WTC11 (cell line): ENCODE measurements around the gene ARMC6. TPM values are rescaled to one million over a fixed set of nuclear protein-coding genes. Genes with fewer than 3 reads are reported as not detected.
A peak's percentile ranks its signal among the peaks of the same experiment; 100 is the strongest.

ENCODE experiments used
- ATAC-seq: fragments of 200-7000 bp; cut with Tn5 transposase; 2 replicates; pipeline ENCODE4 v1.10.0; 2021; ENCODE audit warnings: mild to moderate bottlenecking, moderate library complexity
- CTCF ChIA-PET: fragments of 300-600 bp; sonication (Branson Sonifier 250); formaldehyde crosslinking; loops from one replicate; lab custom pipeline; 2021; ENCODE audit warnings: antibody characterized with exemption; lab: Charles Lee
- POLR2A ChIA-PET: fragments of 350-600 bp; sonication (Branson Sonifier 250); formaldehyde crosslinking; loops from one replicate; lab custom pipeline; 2021; ENCODE audit warnings: antibody characterized with exemption; lab: Charles Lee
- DNase-seq: peaks from one replicate; pipeline ENCODE4 v3.0.0; 2021; ENCODE audit warnings: low spot score
- H3K27ac Mint-ChIP-seq: 2 replicates; pipeline ENCODE4 v1.8.0; 2021; ENCODE audit warnings: mixed read lengths
- H3K27me3 Mint-ChIP-seq: 2 replicates; pipeline ENCODE4 v1.8.0; 2021; ENCODE audit warnings: low read depth, mild to moderate bottlenecking, moderate library complexity, mixed read lengths
- H3K36me3 Mint-ChIP-seq: 2 replicates; pipeline ENCODE4 v1.8.0; 2021; ENCODE audit warnings: mixed read lengths
- H3K4me1 Mint-ChIP-seq: 2 replicates; pipeline ENCODE4 v1.8.0; 2022; ENCODE audit warnings: mixed read lengths
- H3K4me3 Mint-ChIP-seq: 2 replicates; pipeline ENCODE4 v1.8.0; 2021; ENCODE audit warnings: mild to moderate bottlenecking, moderate library complexity, mixed read lengths
- H3K9me3 Mint-ChIP-seq: 2 replicates; pipeline ENCODE4 v1.8.0; 2021; ENCODE audit warnings: mixed read lengths
- ARID4B ChIP-seq: sonication (generic); formaldehyde crosslinking; IDR thresholded peaks from 2 replicates; pipeline ENCODE4 v1.8.0; 2023; ENCODE audit warnings: missing genetic modification reagents, mild to moderate bottlenecking, borderline replicate concordance
- ATF6 ChIP-seq: sonication (generic); formaldehyde crosslinking; IDR thresholded peaks from 2 replicates; pipeline ENCODE4 v1.8.1; 2023; ENCODE audit warnings: mild to moderate bottlenecking, missing genetic modification reagents
- CDX4 ChIP-seq: fragments of 250-450 bp; sonication (Bioruptor Pico); IDR thresholded peaks from 2 replicates; pipeline ENCODE4 v1.9.0; 2021; ENCODE audit warnings: moderate library complexity, mild to moderate bottlenecking, inconsistent platforms, borderline replicate concordance
- CREM ChIP-seq: sonication (generic); formaldehyde crosslinking; IDR thresholded peaks from 2 replicates; pipeline ENCODE4 v1.8.1; 2022; ENCODE audit warnings: mild to moderate bottlenecking, missing genetic modification reagents, moderate library complexity
- ELF4 ChIP-seq: sonication (generic); formaldehyde crosslinking; IDR thresholded peaks from 2 replicates; pipeline ENCODE4 v1.8.1; 2022; ENCODE audit warnings: low read depth, mild to moderate bottlenecking, moderate library complexity, missing genetic modification reagents
- EMX1 ChIP-seq: fragments of 250-450 bp; sonication (Bioruptor Pico); IDR thresholded peaks from 2 replicates; pipeline ENCODE4 v1.8.0; 2021; ENCODE audit warnings: mild to moderate bottlenecking
- FOXJ3 ChIP-seq: sonication (generic); formaldehyde crosslinking; IDR thresholded peaks from 2 replicates; pipeline ENCODE4 v1.9.0; 2021; ENCODE audit warnings: missing genetic modification reagents, mild to moderate bottlenecking, borderline replicate concordance
- FOXP4 ChIP-seq: sonication (generic); formaldehyde crosslinking; IDR thresholded peaks from 2 replicates; pipeline ENCODE4 v1.8.0; 2022; ENCODE audit warnings: mild to moderate bottlenecking, missing genetic modification reagents
- MAX ChIP-seq: sonication (generic); formaldehyde crosslinking; IDR thresholded peaks from 2 replicates; pipeline ENCODE4 v1.8.0; 2022; ENCODE audit warnings: mild to moderate bottlenecking, missing genetic modification reagents
- NFE2L1 ChIP-seq: sonication (generic); formaldehyde crosslinking; IDR thresholded peaks from 2 replicates; pipeline ENCODE4 v1.8.1; 2023; ENCODE audit warnings: missing genetic modification reagents
- NR1H2 ChIP-seq: sonication (generic); formaldehyde crosslinking; IDR thresholded peaks from 2 replicates; pipeline ENCODE4 v1.9.0; 2021; ENCODE audit warnings: mild to moderate bottlenecking, moderate library complexity, missing genetic modification reagents
- SOX15 ChIP-seq: fragments of 250-450 bp; sonication (Bioruptor Pico); IDR thresholded peaks from 2 replicates; pipeline ENCODE4 v1.9.0; 2021; ENCODE audit warnings: mild to moderate bottlenecking
- SP1 ChIP-seq: sonication (generic); formaldehyde crosslinking; conservative IDR thresholded peaks from 2 replicates; pipeline ENCODE4 v1.8.1; 2022; ENCODE audit warnings: missing genetic modification reagents
- USF1 ChIP-seq: sonication (generic); formaldehyde crosslinking; IDR thresholded peaks from 2 replicates; pipeline ENCODE4 v1.8.0; 2022; ENCODE audit warnings: mild to moderate bottlenecking, missing genetic modification reagents
- ZNF121 ChIP-seq: sonication (generic); formaldehyde crosslinking; IDR thresholded peaks from 2 replicates; pipeline ENCODE4 v1.8.0; 2023; ENCODE audit warnings: missing genetic modification reagents
- ZSCAN18 ChIP-seq: fragments of 250-450 bp; sonication (Bioruptor Pico); IDR thresholded peaks from 2 replicates; pipeline ENCODE4 v2.1.2; 2022; ENCODE audit warnings: mild to moderate bottlenecking, moderate library complexity
- total RNA-seq: library from RNA; stranded (reverse); gene quantifications from 3 replicates; pipeline ENCODE4 v1.2.3, GENCODE V29; 2021

ARMC6 gene
- total RNA-seq, 1 experiment from 2014 or later: 58.8 TPM

GRCh38 chr19:19063183-19064097 lies 30.0 kb downstream of the ARMC6 start, which contains the start of gene SLC25A42 (continued):
- TF ChIP-seq CDX4 (CRISPR knock-in tag) (no peak), SP1 (CRISPR knock-in tag) (peak; percentile 99), MAX (CRISPR knock-in tag) (peak; percentile 82), CREM (CRISPR knock-in tag) (0 out of 2 replicates have a peak, but pooled peaks have one; percentile 44), ARID4B (peak; percentile 58; the same call in 1 of the 2 replicates), NFE2L1 (CRISPR knock-in tag) (0 out of 2 replicates have a peak, but pooled peaks have one; percentile 38), FOXP4 (CRISPR knock-in tag) (0 out of 2 replicates have a peak, but pooled peaks have one; percentile 52), USF1 (CRISPR knock-in tag) (peak; percentile 48; the same call in 1 of the 2 replicates)

GRCh38 chr19:19064098-19064722 lies 30.8 kb downstream of the ARMC6 start:
- Mint-ChIP-seq H3K36me3 (no peaks in the 10 kb centered on the region), H3K4me3 (peak overlapping the region; percentile 71), H3K4me1 (peaks cover 19% of the 10 kb centered on the region), H3K27me3 (peaks cover 67% of the 10 kb centered on the region), H3K9me3 (no peaks in the 10 kb centered on the region), H3K27ac (no peak overlapping the region)
- ATAC-seq: no peak; the same call in 1 of the 2 replicates
- POLR2A ChIA-PET: no interaction called here
- CTCF ChIA-PET: interaction anchor here (0.6 to 1.8 kb wide), 5 partner anchors 47 to 534 kb away, joined by 3 to 9 read pairs (median 6); no protein-coding TSS in a partner anchor
- DNase-seq: no peak
- TF ChIP-seq NR1H2 (CRISPR knock-in tag): no peak
- TF ChIP-seq ZNF121 (CRISPR knock-in tag): peak; percentile 59; the same call in 1 of the 2 replicates
- no peak for TF ChIP-seq EMX1
- no peak for TF ChIP-seq FOXJ3 (CRISPR knock-in tag)
- no peak for TF ChIP-seq SOX15
- TF ChIP-seq ZSCAN18 (CRISPR knock-in tag): no peak
- TF ChIP-seq ATF6: no peak
- no peak for TF ChIP-seq ELF4
